K562 (cell line): ENCODE data around the gene ENOX2. TPM values are rescaled to one million over a fixed set of nuclear protein-coding genes. Genes with fewer than 3 reads are reported as not detected.
A peak's percentile ranks its signal among the peaks of the same experiment; 100 is the strongest.

ENCODE experiments used
- ATAC-seq: fragments of 200-7000 bp; cut with Tn5 transposase; 3 replicates; pipeline ENCODE4 v1.9.1; 2020; ENCODE audit warnings: moderate library complexity
- BruUV-seq: library from RNA; stranded (reverse); fragments of 400-500 nt; replicated peaks from 2 replicates; lab custom pipeline; 2021; lab: Mats Ljungman, UMichigan
- CTCF ChIA-PET: fragments of 300-600 bp; formaldehyde crosslinking; extraction: SDS; loops from one replicate; lab custom pipeline; 2021; ENCODE audit warnings: low intra/inter-chr PET ratio; lab: Yijun Ruan, JAX
- POLR2A ChIA-PET: fragments of 300-600, 350-650 bp; sonication (Branson Sonifier 250); formaldehyde crosslinking; extraction: SDS; loops from one replicate; lab custom pipeline; 2021; ENCODE audit warnings: antibody characterized with exemption, inconsistent platforms; lab: Yijun Ruan, JAX
- DNase-seq, 4 experiments: peaks; one replicate each; pipeline versions ENCODE4 v3.0.0 to v3.0.0-alpha.2; 2011 to 2018; ENCODE audit warnings: low spot score in 3 of 4, mixed read lengths in 3 of 4; ENCODE audit errors: extremely low read depth in 1 of 4
- FAIRE-seq: peaks from 2 replicates; lab custom pipeline; 2011; peaks lifted over from hg19 to GRCh38; lab: Jason Lieb, UNC
- H2AFZ ChIP-seq: 2 replicates; pipeline ENCODE4 v1.6.0; 2011; ENCODE audit warnings: low read depth, low read length, control low read depth, inconsistent platforms
- H3K27ac ChIP-seq: fragments of 200-600 bp; 3 replicates; pipeline ENCODE4 v1.8.0; 2011; ENCODE audit warnings: low read depth, mild to moderate bottlenecking, control low read depth, inconsistent platforms, low read length, moderate library complexity, mixed read lengths; ENCODE audit errors: extremely low read depth
- H3K27me3 ChIP-seq, 2 experiments: fragments of 300-600 bp in 1 of 2; 2 replicates in 1 of 2; 3 replicates in 1 of 2; pipeline versions ENCODE4 v1.6.0 to v1.8.0; 2011; ENCODE audit warnings: inconsistent platforms in 2 of 2, low read length in 2 of 2, mild to moderate bottlenecking in 1 of 2, mixed read lengths in 1 of 2, moderate library complexity in 1 of 2; ENCODE audit not compliant: control insufficient read depth in 2 of 2, insufficient read depth in 2 of 2
- H3K36me3 ChIP-seq: fragments of 300-600 bp; 3 replicates; pipeline ENCODE4 v1.8.0; 2011; ENCODE audit warnings: mild to moderate bottlenecking, low read length, inconsistent platforms; ENCODE audit not compliant: control insufficient read depth, insufficient read depth
- H3K4me1 ChIP-seq, 2 experiments: fragments of 200-600 bp in 1 of 2; replicated peaks in 1 of 2; 2 replicates in 1 of 2; 3 replicates in 1 of 2; pipeline versions ENCODE4 v1.5.1 to v1.8.0; 2011; ENCODE audit warnings: inconsistent platforms in 2 of 2, low read length in 2 of 2, mild to moderate bottlenecking in 1 of 2, mixed read lengths in 1 of 2, moderate library complexity in 1 of 2; ENCODE audit not compliant: control insufficient read depth in 2 of 2, insufficient read depth in 2 of 2
- H3K4me2 ChIP-seq: 2 replicates; pipeline ENCODE4 v1.6.1; 2011; ENCODE audit warnings: low read length, control low read depth, inconsistent platforms, mixed read lengths; ENCODE audit not compliant: insufficient read depth
- H3K4me3 ChIP-seq: fragments of 200-600 bp; sonication (generic), shearing (Covaris generic); 2 replicates; pipeline ENCODE4 v1.5.1; 2016; ENCODE audit warnings: control low read depth, inconsistent platforms
- H3K79me2 ChIP-seq: fragments of 200-600 bp; 3 replicates; pipeline ENCODE4 v1.8.0; 2011; ENCODE audit warnings: low read length, inconsistent platforms; ENCODE audit not compliant: control insufficient read depth, insufficient read depth
- H3K9ac ChIP-seq, 2 experiments: 2 replicates each; pipeline versions ENCODE4 v1.6.0 to v1.6.1; 2011; ENCODE audit warnings: low read depth in 2 of 2, low read length in 2 of 2, control low read depth in 1 of 2, inconsistent platforms in 1 of 2, mild to moderate bottlenecking in 1 of 2, mixed read lengths in 1 of 2; ENCODE audit not compliant: insufficient read depth in 1 of 2
- H3K9me1 ChIP-seq: one replicate; pipeline ENCODE4 v1.6.0; 2011; ENCODE audit warnings: inconsistent platforms, mild to moderate bottlenecking, low read length, moderate library complexity; ENCODE audit not compliant: control insufficient read depth, insufficient read depth
- H3K9me3 ChIP-seq: replicated peaks from 2 replicates; pipeline ENCODE4 v1.5.1; 2011; ENCODE audit warnings: low read depth, low read length, inconsistent platforms; ENCODE audit not compliant: control insufficient read depth, insufficient read depth
- H4K20me1 ChIP-seq: replicated peaks from 2 replicates; pipeline ENCODE4 v1.6.1; 2011; ENCODE audit warnings: low read length, inconsistent platforms, mixed read lengths; ENCODE audit not compliant: control insufficient read depth, insufficient read depth
- CEBPB ChIP-seq: fragments of 450-650 bp; IDR thresholded peaks from 2 replicates; pipeline ENCODE4 v1.6.1; 2016; ENCODE audit warnings: missing genetic modification characterization, missing compliant biosample characterization
- LARP7 ChIP-seq: fragments of 450-650 bp; IDR thresholded peaks from 2 replicates; pipeline ENCODE4 v1.6.1; 2016
- POLR2AphosphoS5 ChIP-seq: IDR thresholded peaks from 2 replicates; pipeline ENCODE4 v1.6.1; 2011; ENCODE audit warnings: mild to moderate bottlenecking, low read depth, low read length, moderate library complexity; ENCODE audit not compliant: control insufficient read depth, insufficient read depth
- PRMT5 ChIP-seq: sonication (generic); formaldehyde crosslinking; IDR thresholded peaks from 2 replicates; pipeline ENCODE4 v1.5.0; 2020; ENCODE audit warnings: missing genetic modification reagents
- RBM39 ChIP-seq: fragments of 200-400 bp; formaldehyde crosslinking; optimal IDR thresholded peaks from 2 replicates; pipeline ENCODE3; 2018; ENCODE audit warnings: low read depth, low read length
- SLC30A9 ChIP-seq: fragments of 250-450 bp; sonication (Bioruptor Pico); IDR thresholded peaks from 2 replicates; pipeline ENCODE4 v1.8.0; 2022; ENCODE audit warnings: mild to moderate bottlenecking, moderate library complexity
- TSC22D4 ChIP-seq: fragments of 450-650 bp; IDR thresholded peaks from 2 replicates; pipeline ENCODE4 v1.6.1; 2016; ENCODE audit warnings: missing genetic modification characterization, missing biosample characterization, control low read depth
- ZBTB8A ChIP-seq: fragments of 450-650 bp; IDR thresholded peaks from 2 replicates; pipeline ENCODE4 v1.6.1; 2018; ENCODE audit warnings: mild to moderate bottlenecking, moderate library complexity; ENCODE audit not compliant: partially characterized antibody
- ZC3H11A ChIP-seq: IDR thresholded peaks from 2 replicates; pipeline ENCODE4 v1.6.1; 2012; ENCODE audit warnings: low read depth, low read length, improper control_type of control experiment
- ZNF232 ChIP-seq: sonication (generic); formaldehyde crosslinking; IDR thresholded peaks from 2 replicates; pipeline ENCODE4 v1.8.0; 2022; ENCODE audit warnings: mild to moderate bottlenecking, missing genetic modification reagents
- ZNF239 ChIP-seq: fragments of 250-450 bp; sonication (Bioruptor Pico); IDR thresholded peaks from 2 replicates; pipeline ENCODE4 v1.4.0; 2020; ENCODE audit warnings: mild to moderate bottlenecking
- ZNF277 ChIP-seq: fragments of 250-450 bp; sonication (Bioruptor Pico); IDR thresholded peaks from 2 replicates; pipeline ENCODE4 v1.8.0; 2022; ENCODE audit warnings: inconsistent platforms, mild to moderate bottlenecking, moderate library complexity, borderline replicate concordance
- ZNF408 ChIP-seq: fragments of 250-450 bp; sonication (Bioruptor Pico); IDR thresholded peaks from 2 replicates; pipeline ENCODE4 v1.4.0; 2020; ENCODE audit warnings: low read depth, mild to moderate bottlenecking, moderate library complexity
- ZNF57 ChIP-seq: fragments of 450-650 bp; formaldehyde crosslinking; IDR thresholded peaks from 2 replicates; pipeline ENCODE4 v1.4.0; 2020; ENCODE audit warnings: mild to moderate bottlenecking, moderate library complexity
- WGBS: fragments of 100-300 bp; shearing (Covaris generic); methylation state at CpG from one replicate; pipeline ENCODE4 v1.1.6; 2016; ENCODE audit warnings: low coverage, mixed read lengths; ENCODE audit not compliant: insufficient coverage; ENCODE audit errors: missing lambda C conversion rate; 5-methylcytosine and 5-hydroxymethylcytosine counted together
- in situ Hi-C: fragments of 300-500 bp; cut with MboI; formaldehyde crosslinking; loops from 4 replicates; pipeline ENCODE4 v1.15.0; 2018; ENCODE audit warnings: inconsistent platforms, mixed read lengths
- intact Hi-C: fragments of 100-400 bp; cut with micrococcal nuclease; formaldehyde crosslinking; loops from 2 replicates; pipeline ENCODE4 v1.14.2; 2022
- polyA plus RNA-seq, 8 experiments: library from polyadenylated mRNA; depleted of rRNA in 4 of 8; stranded (reverse) in 5 of 8; unstranded in 3 of 8; fragments of >200 nt; fragmentation: Nextera tagmentation in 2 of 8; fragmentation: Illumina TruSeq in 1 of 8; extraction: Ambion mirVana in 2 of 8; extraction: Trizol in 1 of 8; gene quantifications; 2 replicates each; pipeline versions ENCODE4 v1.2.1 to v1.2.3, GENCODE V29; 2011 to 2014; ENCODE audit warnings: inconsistent platforms in 1 of 8, missing spikeins in 1 of 8
- total RNA-seq, 7 experiments: library from RNA; depleted of rRNA in 6 of 7; stranded (reverse); fragments of >200 nt in 6 of 7; fragmentation: Illumina TruSeq in 2 of 7; extraction: Trizol in 2 of 7; gene quantifications; 2 replicates each; pipeline versions ENCODE4 v1.2.1 to v1.2.3, GENCODE V29; 2011 to 2021; ENCODE audit warnings: low replicate concordance in 1 of 7
- TF ChIP-seq, protein P1 (sequence below): sonication (generic); IDR thresholded peaks from 2 replicates; pipeline ENCODE4 v1.6.1; 2016

Gene ENOX2
- total and polyA plus RNA-seq, 9 of the 15 experiments (the other 6 are each of a cell fraction or from before 2014, with no cell fraction given): 6.1 to 24.0 (median 13.8) TPM

DNA sequence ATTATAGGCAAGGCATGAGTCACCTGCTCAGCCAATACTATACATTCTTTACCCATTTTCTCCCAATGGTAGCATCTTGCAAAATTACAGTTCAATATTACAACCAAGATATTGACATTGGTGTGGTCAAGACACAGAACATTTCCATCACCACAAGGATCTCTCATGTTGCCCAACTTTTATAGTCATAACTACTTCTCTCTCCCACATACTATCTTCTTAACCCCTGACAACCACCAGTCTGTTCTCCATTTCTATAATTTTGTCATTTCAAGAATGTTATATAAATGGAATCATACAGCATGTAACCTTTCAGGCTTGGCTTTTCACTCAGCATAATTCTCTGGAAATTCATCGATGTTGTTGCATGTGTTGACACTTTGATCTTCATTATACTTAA, 144.9 kb downstream of the ENOX2 start:
- in situ Hi-C loops (no loop called here), intact Hi-C loops (loop anchor here (5.0 to 10.0 kb wide), 3 partner anchors 74 to 183 kb away; partner anchors contain the start of gene ENOX2)
- DNase-seq (no peak), FAIRE-seq (no peak), ATAC-seq (no peak)
- H3K27ac ChIP-seq: no peak overlapping the region
- ChIA-PET POLR2A (interaction anchor here (1.3 kb wide), 1 partner anchor 13 kb away, joined by 3 read pairs; no protein-coding TSS in a partner anchor), CTCF (no interaction called here)
- no peaks in the 10 kb centered on the region for H3K9me1 ChIP-seq
- no peaks in the 10 kb centered on the region for H4K20me1 ChIP-seq
- WGBS: 87% methylated on average over 1 of the region's 1 CpG
- H3K4me3 ChIP-seq: no peak overlapping the region
- H3K27me3 ChIP-seq: no peaks in the 10 kb centered on the region
- peaks cover 8 to 31% of the 10 kb centered on the region in 2 experiments; a peak in 4 of 5 replicates for H3K4me1 ChIP-seq
- no peak overlapping the region; a peak in 1 of 4 replicates for H3K9ac ChIP-seq
- H3K4me2 ChIP-seq: no peak overlapping the region
- no peaks in the 10 kb centered on the region for H3K79me2 ChIP-seq
- no peak overlapping the region for H2AFZ ChIP-seq
- no peak for TF ChIP-seq SLC30A9 (CRISPR knock-in tag)
- TF ChIP-seq ZNF408: no peak
- 0 out of 2 replicates have a peak, but pooled peaks have one; percentile 23 for TF ChIP-seq CEBPB (tag)
- no TSS peak for BruUV-seq
- H3K36me3 ChIP-seq: no peaks in the 10 kb centered on the region
- H3K9me3 ChIP-seq: no peaks in the 10 kb centered on the region; the same call in 1 of the 2 replicates

DNA sequence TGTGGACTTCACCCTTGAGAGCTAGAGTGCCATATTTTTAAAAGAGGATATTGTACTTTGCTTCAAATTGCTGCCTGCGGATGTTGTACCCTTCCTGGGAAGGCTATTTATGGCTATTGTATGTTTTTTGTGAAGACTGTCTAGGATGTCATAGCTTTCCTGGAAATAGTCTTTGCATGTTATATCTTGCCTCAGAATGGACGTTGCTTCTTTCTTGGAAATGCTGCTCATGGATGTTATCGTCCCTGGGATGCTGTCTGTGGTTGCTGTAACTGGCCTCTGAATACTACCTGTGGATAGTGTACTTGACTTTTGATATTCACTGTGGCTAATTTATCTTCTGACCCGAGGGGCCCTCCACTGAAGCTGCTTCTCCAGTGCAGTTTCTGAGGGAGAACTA, 146.8 kb downstream of the ENOX2 start:
- no peak overlapping the region for H3K4me3 ChIP-seq
- peak overlapping the region in 1 of 2 experiments; percentile 43; a peak in 1 of 4 replicates for H3K9ac ChIP-seq
- intact Hi-C loops (loop anchor here (5.0 to 10.0 kb wide), 3 partner anchors 76 to 181 kb away; partner anchors contain the start of gene ENOX2), in situ Hi-C loops (no loop called here)
- H3K4me1 ChIP-seq: peaks cover 19 to 47% of the 10 kb centered on the region in 2 experiments; a peak in 4 of 5 replicates
- H2AFZ ChIP-seq: no peak overlapping the region
- peak overlapping the region; percentile 40 for H3K4me2 ChIP-seq
- ChIA-PET CTCF (no interaction called here), POLR2A (interaction anchor here (0.6 to 2.2 kb wide), 3 partner anchors 9 to 305 kb away, joined by 3 to 7 read pairs (median 3); no protein-coding TSS in a partner anchor)
- peak overlapping the region; percentile 42; the same call in 2 of the 3 replicates for H3K27ac ChIP-seq
- ATAC-seq (peak; percentile 83), DNase-seq (peak in 2 of 4 experiments; percentile 53 to 82), FAIRE-seq (peak; percentile 93)
- H3K27me3 ChIP-seq: no peaks in the 10 kb centered on the region
- no peaks in the 10 kb centered on the region for H3K9me3 ChIP-seq
- no TSS peak for BruUV-seq
- H4K20me1 ChIP-seq: no peaks in the 10 kb centered on the region
- WGBS: 0% methylated on average over 4 of the region's 4 CpGs
- no peaks in the 10 kb centered on the region for H3K36me3 ChIP-seq
- H3K9me1 ChIP-seq: no peaks in the 10 kb centered on the region
- H3K79me2 ChIP-seq: no peaks in the 10 kb centered on the region
- TF ChIP-seq ZBTB8A (no peak), ZNF57 (CRISPR knock-in tag) (no peak), ZNF277 (CRISPR knock-in tag) (no peak), PRMT5 (CRISPR knock-in tag) (no peak), ZC3H11A (no peak), POLR2AphosphoS5 (no peak), RBM39 (no peak), LARP7 (no peak), ZNF239 (CRISPR knock-in tag) (no peak), TSC22D4 (tag) (no peak), ZNF232 (no peak)
- TF ChIP-seq, protein P1, sequence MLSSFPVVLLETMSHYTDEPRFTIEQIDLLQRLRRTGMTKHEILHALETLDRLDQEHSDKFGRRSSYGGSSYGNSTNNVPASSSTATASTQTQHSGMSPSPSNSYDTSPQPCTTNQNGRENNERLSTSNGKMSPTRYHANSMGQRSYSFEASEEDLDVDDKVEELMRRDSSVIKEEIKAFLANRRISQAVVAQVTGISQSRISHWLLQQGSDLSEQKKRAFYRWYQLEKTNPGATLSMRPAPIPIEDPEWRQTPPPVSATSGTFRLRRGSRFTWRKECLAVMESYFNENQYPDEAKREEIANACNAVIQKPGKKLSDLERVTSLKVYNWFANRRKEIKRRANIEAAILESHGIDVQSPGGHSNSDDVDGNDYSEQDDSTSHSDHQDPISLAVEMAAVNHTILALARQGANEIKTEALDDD: 0 out of 2 replicates have a peak, but pooled peaks have one; percentile 28
